Prostate gland (tissue), 2 donors: ENCODE results near the gene ARHGEF2. TPM values are rescaled to one million over a fixed set of nuclear protein-coding genes. Genes with fewer than 3 reads are reported as not detected.

Experiments used
- DNase-seq: peaks from one replicate; pipeline ENCODE4 v3.0.0-alpha.2; 2019; ENCODE audit warnings: low spot score
- H3K27ac ChIP-seq, 2 donors: fragments of 200-600 bp; sonication (generic); 2 replicates each; pipeline ENCODE4 v1.5.1; 2017 to 2019
- H3K27me3 ChIP-seq: fragments of 200-600 bp; sonication (generic); replicated peaks from 2 replicates; pipeline ENCODE4 v1.5.1; 2019; ENCODE audit not compliant: insufficient read depth
- H3K36me3 ChIP-seq, 2 donors: fragments of 200-600 bp; sonication (generic); 1 replicate in 1 of 2; 2 replicates in 1 of 2; pipeline versions ENCODE4 v1.5.1 to v1.8.1; 2017 to 2019
- H3K4me1 ChIP-seq: fragments of 200-600 bp; sonication (generic); replicated peaks from 2 replicates; pipeline ENCODE4 v1.5.1; 2019
- H3K4me3 ChIP-seq, 2 donors: fragments of 200-600 bp; sonication (generic); 2 replicates each; pipeline ENCODE4 v1.5.1; 2017 to 2019
- H3K9me3 ChIP-seq: fragments of 200-600 bp; sonication (generic); 2 replicates; pipeline ENCODE4 v1.5.1; 2017
- CTCF ChIP-seq, 4 experiments: fragments of 200-600 bp in 2 of 4; fragments of 450-650 bp in 2 of 4; sonication (generic) in 2 of 4; IDR thresholded peaks; 1 replicate in 3 of 4; 2 replicates in 1 of 4; pipeline ENCODE4 v1.5.1; 2016 to 2019; ENCODE audit warnings: antibody characterized with exemption in 4 of 4, mild to moderate bottlenecking in 2 of 4, moderate library complexity in 2 of 4
- POLR2A ChIP-seq: fragments of 450-650 bp; IDR thresholded peaks from one replicate; pipeline ENCODE4 v1.6.1; 2016; ENCODE audit warnings: antibody characterized with exemption, mild to moderate bottlenecking
- POLR2AphosphoS5 ChIP-seq: sonication (generic); formaldehyde crosslinking; IDR thresholded peaks from one replicate; pipeline ENCODE4 v1.6.1; 2017; ENCODE audit warnings: antibody characterized with exemption
- WGBS: methylation state at CpG from one replicate; pipeline ENCODE4 v1.1.5; 2018; 5-methylcytosine and 5-hydroxymethylcytosine counted together
- intact Hi-C: fragments of 100-400 bp; cut with DNase I; formaldehyde crosslinking; loops from one replicate; pipeline ENCODE4 v1.14.2; 2022
- total RNA-seq, 2 donors: library from RNA; depleted of rRNA; stranded (reverse); fragments of >200 nt; gene quantifications; one replicate each; pipeline ENCODE4 v1.1.0, GENCODE V29; 2016

Gene ARHGEF2
- total RNA-seq, 2 donors from 2014 or later, result 35.8 to 66.2 TPM

DNA sequence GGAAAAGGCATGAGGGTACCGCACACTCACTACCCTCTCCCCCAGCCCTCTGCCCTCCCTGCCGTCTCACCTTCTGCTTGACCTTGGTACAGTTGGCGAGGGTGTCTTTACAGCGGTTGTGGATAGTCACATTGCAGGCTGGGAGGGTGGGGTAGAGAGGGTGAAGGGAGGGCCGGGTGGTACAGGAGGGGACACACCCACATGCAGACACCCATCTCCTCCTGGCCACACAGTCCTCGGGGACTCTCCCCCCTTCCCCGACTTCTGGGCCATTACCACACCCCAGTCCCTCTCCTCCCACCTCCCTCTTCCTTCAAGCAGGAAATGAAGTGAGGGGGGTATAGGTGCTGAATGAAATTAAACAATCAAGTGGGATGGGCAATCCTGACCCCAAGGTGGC lies 11.6 kb downstream of the ARHGEF2 start:
- 68% methylated on average over 7 of the region's 7 CpGs for WGBS
- no peaks in the 10 kb centered on the region for H3K4me1 ChIP-seq
- TF ChIP-seq POLR2AphosphoS5, result no peak
- no peak for TF ChIP-seq CTCF (IDR thresholded peaks at IDR 0.05)
- no peak for TF ChIP-seq POLR2A
- H3K9me3 ChIP-seq, result no peaks in the 10 kb centered on the region
- peak overlapping the region in 1 of 2 donors; percentile 35 for H3K27ac ChIP-seq
- H3K4me3 ChIP-seq, result no peak overlapping the region
- intact Hi-C loops, result no loop called here
- no peak for DNase-seq
- no peaks in the 10 kb centered on the region for H3K27me3 ChIP-seq
- peaks cover 0 to 12% of the 10 kb centered on the region in 2 donors for H3K36me3 ChIP-seq

DNA sequence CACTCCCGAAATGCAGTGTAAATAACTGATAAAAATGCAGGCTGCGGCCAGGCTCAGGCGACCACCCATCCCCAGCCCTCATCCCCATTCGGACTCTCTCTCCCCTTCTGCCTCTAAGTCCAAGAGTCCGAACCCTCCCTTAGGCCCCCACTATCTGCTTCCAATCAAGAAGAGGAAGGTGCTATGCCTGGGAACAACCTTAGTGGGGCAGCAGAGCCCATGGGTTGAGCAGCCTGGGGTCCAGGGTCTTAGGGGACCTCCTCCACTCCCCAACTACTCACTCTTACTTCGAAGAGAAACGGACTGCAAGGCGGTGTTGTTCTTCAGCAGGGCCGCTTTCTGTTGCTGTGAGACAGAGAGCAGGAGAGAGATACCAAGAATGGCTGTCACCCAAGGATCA lies 12.2 kb downstream of the ARHGEF2 start:
- Histone ChIP-seq H3K4me3 (no peak overlapping the region), H3K27me3 (no peaks in the 10 kb centered on the region), H3K4me1 (no peaks in the 10 kb centered on the region), H3K27ac (no peak overlapping the region), H3K36me3 (peaks cover 0 to 15% of the 10 kb centered on the region in 2 donors), H3K9me3 (no peaks in the 10 kb centered on the region)
- intact Hi-C loops, result no loop called here
- no peak for DNase-seq
- 76% methylated on average over 9 of the region's 9 CpGs for WGBS
- no peak for TF ChIP-seq POLR2AphosphoS5
- no peak for TF ChIP-seq CTCF (IDR thresholded peaks at IDR 0.05)
- TF ChIP-seq POLR2A, result no peak

- no peaks in the 10 kb centered on the region for H3K9me3 ChIP-seq
- H3K4me3 ChIP-seq, result no peak overlapping the region
- TF ChIP-seq POLR2AphosphoS5, result no peak
- no peak for TF ChIP-seq CTCF (IDR thresholded peaks at IDR 0.05)
- TF ChIP-seq POLR2A, result no peak
- H3K27ac ChIP-seq, result no peak overlapping the region
- intact Hi-C loops, result no loop called here
- peaks cover 0 to 15% of the 10 kb centered on the region in 2 donors for H3K36me3 ChIP-seq
- no peaks in the 10 kb centered on the region for H3K4me1 ChIP-seq
- no peak for DNase-seq
- no peaks in the 10 kb centered on the region for H3K27me3 ChIP-seq
- 87% methylated on average over 7 of the region's 7 CpGs for WGBS
Observed at GRCh38 chr1:155964193-155964592, 14.2 kb downstream of the ARHGEF2 start.

- DNase-seq, result no peak
- TF ChIP-seq POLR2A (no peak), CTCF (IDR thresholded peaks at IDR 0.05) (no peak), POLR2AphosphoS5 (no peak)
- WGBS, result 82% methylated on average over 16 of the region's 18 CpGs
- no peaks in the 10 kb centered on the region for H3K4me1 ChIP-seq
- no peak overlapping the region for H3K27ac ChIP-seq
- H3K36me3 ChIP-seq, result peaks cover under 1 to 24% of the 10 kb centered on the region in 2 donors
- no peak overlapping the region for H3K4me3 ChIP-seq
- intact Hi-C loops, result no loop called here
- no peaks in the 10 kb centered on the region for H3K9me3 ChIP-seq
- no peaks in the 10 kb centered on the region for H3K27me3 ChIP-seq
Observed at GRCh38 chr1:155962599-155963211, 15.6 kb downstream of the ARHGEF2 start.

- no peaks in the 10 kb centered on the region for H3K9me3 ChIP-seq
- H3K27ac ChIP-seq, result no peak overlapping the region
- H3K36me3 ChIP-seq, result peaks cover 4 to 24% of the 10 kb centered on the region in 2 donors
- no peak overlapping the region for H3K4me3 ChIP-seq
- no peak for TF ChIP-seq CTCF (IDR thresholded peaks at IDR 0.05)
- TF ChIP-seq POLR2AphosphoS5, result no peak
- TF ChIP-seq POLR2A, result no peak
- no peaks in the 10 kb centered on the region for H3K27me3 ChIP-seq
- 66% methylated on average over 14 of the region's 14 CpGs for WGBS
- no peaks in the 10 kb centered on the region for H3K4me1 ChIP-seq
- no peak for DNase-seq
- intact Hi-C loops, result no loop called here
Observed at GRCh38 chr1:155961937-155962336, 16.4 kb downstream of the ARHGEF2 start.
